Measurements from ENCODE around the gene ADGRV1. TPM values are rescaled to one million over a fixed set of nuclear protein-coding genes. Genes with fewer than 3 reads are reported as not detected.

Gene ADGRV1
- polyA plus RNA-seq, 1 donor from 2014 or later, result 3.7 TPM

DNA sequence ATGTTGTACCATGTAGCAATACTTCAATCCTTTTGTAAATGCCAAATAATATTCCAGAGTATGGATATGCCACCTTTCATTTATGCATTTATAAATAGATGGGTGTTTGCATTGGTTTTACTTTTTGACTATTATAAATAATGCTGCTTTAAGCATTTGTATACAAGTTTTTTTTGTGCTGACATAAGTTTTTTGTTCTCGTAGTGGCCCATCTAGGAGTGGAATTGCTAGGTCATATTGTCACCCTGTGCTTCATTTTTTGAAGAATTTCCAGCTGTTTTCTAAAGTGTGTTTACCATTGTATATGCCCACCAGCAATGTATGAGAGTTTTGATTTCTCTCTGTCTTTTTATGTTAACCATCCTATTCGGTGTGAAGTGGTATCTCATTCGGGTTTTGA is 6.9 kb downstream of the ADGRV1 start:
- TF ChIP-seq RAD21 (conservative IDR thresholded peaks at IDR 0.05) (no peak), MXI1 (conservative IDR thresholded peaks at IDR 0.05; ENCODE audit: poor library complexity, severe bottlenecking) (no peak), EP300 (conservative IDR thresholded peaks at IDR 0.05; ENCODE audit: poor library complexity, severe bottlenecking) (no peak), SMC3 (conservative IDR thresholded peaks at IDR 0.05; ENCODE audit: poor library complexity) (no peak)
- TF ChIP-seq, protein P1, sequence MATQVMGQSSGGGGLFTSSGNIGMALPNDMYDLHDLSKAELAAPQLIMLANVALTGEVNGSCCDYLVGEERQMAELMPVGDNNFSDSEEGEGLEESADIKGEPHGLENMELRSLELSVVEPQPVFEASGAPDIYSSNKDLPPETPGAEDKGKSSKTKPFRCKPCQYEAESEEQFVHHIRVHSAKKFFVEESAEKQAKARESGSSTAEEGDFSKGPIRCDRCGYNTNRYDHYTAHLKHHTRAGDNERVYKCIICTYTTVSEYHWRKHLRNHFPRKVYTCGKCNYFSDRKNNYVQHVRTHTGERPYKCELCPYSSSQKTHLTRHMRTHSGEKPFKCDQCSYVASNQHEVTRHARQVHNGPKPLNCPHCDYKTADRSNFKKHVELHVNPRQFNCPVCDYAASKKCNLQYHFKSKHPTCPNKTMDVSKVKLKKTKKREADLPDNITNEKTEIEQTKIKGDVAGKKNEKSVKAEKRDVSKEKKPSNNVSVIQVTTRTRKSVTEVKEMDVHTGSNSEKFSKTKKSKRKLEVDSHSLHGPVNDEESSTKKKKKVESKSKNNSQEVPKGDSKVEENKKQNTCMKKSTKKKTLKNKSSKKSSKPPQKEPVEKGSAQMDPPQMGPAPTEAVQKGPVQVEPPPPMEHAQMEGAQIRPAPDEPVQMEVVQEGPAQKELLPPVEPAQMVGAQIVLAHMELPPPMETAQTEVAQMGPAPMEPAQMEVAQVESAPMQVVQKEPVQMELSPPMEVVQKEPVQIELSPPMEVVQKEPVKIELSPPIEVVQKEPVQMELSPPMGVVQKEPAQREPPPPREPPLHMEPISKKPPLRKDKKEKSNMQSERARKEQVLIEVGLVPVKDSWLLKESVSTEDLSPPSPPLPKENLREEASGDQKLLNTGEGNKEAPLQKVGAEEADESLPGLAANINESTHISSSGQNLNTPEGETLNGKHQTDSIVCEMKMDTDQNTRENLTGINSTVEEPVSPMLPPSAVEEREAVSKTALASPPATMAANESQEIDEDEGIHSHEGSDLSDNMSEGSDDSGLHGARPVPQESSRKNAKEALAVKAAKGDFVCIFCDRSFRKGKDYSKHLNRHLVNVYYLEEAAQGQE (IDR thresholded peaks at IDR 0.05; ENCODE audit: borderline replicate concordance), result no peak
- no peaks in the 10 kb centered on the region for H3F3A ChIP-seq (ENCODE audit: insufficient read depth, low read length, poor library complexity, severe bottlenecking)
- H3K9me2 ChIP-seq (ENCODE audit: insufficient read depth, low read length), result no peaks in the 10 kb centered on the region
- peaks cover under 1% of the 10 kb centered on the region for H3K27me3 ChIP-seq (ENCODE audit: insufficient read depth, low read depth, low read length)
- no peaks in the 10 kb centered on the region for H3K36me3 ChIP-seq (ENCODE audit: insufficient read depth, low read length)
- H4K20me1 ChIP-seq (ENCODE audit: insufficient read depth), result no peaks in the 10 kb centered on the region
- no peaks in the 10 kb centered on the region for H3K9me3 ChIP-seq (ENCODE audit: low read length)
- no peak overlapping the region for H2AFZ ChIP-seq (ENCODE audit: low read depth, low read length)
- no peak overlapping the region for H3K4me2 ChIP-seq (ENCODE audit: low read length)
- H3K27ac ChIP-seq (ENCODE audit: low read length), result no peak overlapping the region
- peaks cover 23% of the 10 kb centered on the region for H3K79me2 ChIP-seq (replicated peaks; ENCODE audit: insufficient read depth, low read length)
- H3K9ac ChIP-seq (ENCODE audit: low read length), result no peak overlapping the region
- H3K4me3 ChIP-seq (ENCODE audit: low read length), result no peak overlapping the region

DNA sequence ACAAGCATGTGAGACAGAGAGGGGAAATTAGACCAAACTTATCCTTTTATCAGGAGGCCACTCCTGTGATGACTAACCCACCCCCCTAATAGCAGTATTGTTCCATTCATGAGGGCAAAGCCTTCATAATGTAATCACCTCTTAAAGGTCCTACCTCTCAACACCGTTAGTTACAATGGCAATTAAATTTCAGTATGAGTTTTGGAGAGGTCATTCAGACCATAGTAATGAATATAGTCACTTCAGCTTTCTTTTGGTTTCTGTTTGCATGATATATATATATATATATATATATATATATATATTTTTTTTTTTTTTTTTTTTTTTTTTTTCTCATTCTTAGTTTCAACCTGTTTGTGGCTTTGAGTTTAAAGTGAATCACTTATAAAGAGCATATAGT is 10.5 kb downstream of the ADGRV1 start:
- Histone ChIP-seq H3K27ac (ENCODE audit: low read length) (no peak overlapping the region), H4K20me1 (ENCODE audit: insufficient read depth) (no peaks in the 10 kb centered on the region), H3F3A (ENCODE audit: insufficient read depth, low read length, poor library complexity, severe bottlenecking) (no peaks in the 10 kb centered on the region), H3K4me3 (ENCODE audit: low read length) (no peak overlapping the region), H3K79me2 (replicated peaks; ENCODE audit: insufficient read depth, low read length) (peaks cover 8% of the 10 kb centered on the region), H3K9me3 (ENCODE audit: low read length) (no peaks in the 10 kb centered on the region), H3K9ac (ENCODE audit: low read length) (no peak overlapping the region), H2AFZ (ENCODE audit: low read depth, low read length) (no peak overlapping the region), H3K9me2 (ENCODE audit: insufficient read depth, low read length) (no peaks in the 10 kb centered on the region), H3K27me3 (ENCODE audit: insufficient read depth, low read depth, low read length) (no peaks in the 10 kb centered on the region), H3K36me3 (ENCODE audit: insufficient read depth, low read length) (no peaks in the 10 kb centered on the region), H3K4me2 (ENCODE audit: low read length) (no peak overlapping the region)
- no peak for TF ChIP-seq SMC3 (conservative IDR thresholded peaks at IDR 0.05; ENCODE audit: poor library complexity)
- no peak for TF ChIP-seq TAF1 (IDR thresholded peaks at IDR 0.05; ENCODE audit: low read depth)
- no peak for TF ChIP-seq MXI1 (conservative IDR thresholded peaks at IDR 0.05; ENCODE audit: poor library complexity, severe bottlenecking)
- TF ChIP-seq EP300 (conservative IDR thresholded peaks at IDR 0.05; ENCODE audit: poor library complexity, severe bottlenecking), result no peak
- TF ChIP-seq, protein P2, sequence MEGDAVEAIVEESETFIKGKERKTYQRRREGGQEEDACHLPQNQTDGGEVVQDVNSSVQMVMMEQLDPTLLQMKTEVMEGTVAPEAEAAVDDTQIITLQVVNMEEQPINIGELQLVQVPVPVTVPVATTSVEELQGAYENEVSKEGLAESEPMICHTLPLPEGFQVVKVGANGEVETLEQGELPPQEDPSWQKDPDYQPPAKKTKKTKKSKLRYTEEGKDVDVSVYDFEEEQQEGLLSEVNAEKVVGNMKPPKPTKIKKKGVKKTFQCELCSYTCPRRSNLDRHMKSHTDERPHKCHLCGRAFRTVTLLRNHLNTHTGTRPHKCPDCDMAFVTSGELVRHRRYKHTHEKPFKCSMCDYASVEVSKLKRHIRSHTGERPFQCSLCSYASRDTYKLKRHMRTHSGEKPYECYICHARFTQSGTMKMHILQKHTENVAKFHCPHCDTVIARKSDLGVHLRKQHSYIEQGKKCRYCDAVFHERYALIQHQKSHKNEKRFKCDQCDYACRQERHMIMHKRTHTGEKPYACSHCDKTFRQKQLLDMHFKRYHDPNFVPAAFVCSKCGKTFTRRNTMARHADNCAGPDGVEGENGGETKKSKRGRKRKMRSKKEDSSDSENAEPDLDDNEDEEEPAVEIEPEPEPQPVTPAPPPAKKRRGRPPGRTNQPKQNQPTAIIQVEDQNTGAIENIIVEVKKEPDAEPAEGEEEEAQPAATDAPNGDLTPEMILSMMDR (IDR thresholded peaks at IDR 0.05; ENCODE audit: poor library complexity, severe bottlenecking), result no peak

DNA sequence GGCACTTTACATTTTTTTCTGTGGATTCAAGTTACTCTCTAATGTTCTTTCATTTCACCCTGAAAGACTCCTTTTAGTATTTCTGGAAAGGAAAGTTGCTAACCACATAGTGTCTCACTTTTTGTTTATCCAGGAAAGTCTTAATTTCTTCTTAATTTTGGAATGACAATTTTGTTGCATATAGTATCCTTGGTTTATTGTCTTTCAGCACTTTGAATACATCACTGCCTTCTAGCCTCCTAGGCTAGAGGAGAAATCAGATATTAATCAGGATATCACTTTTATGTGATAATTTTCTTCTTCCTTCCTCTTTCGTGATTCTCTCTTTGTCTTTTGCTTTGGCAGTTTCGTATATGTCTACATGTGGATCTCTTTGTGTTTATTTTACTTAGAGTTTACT is 11.4 kb downstream of the ADGRV1 start:
- no peak overlapping the region for H3K9ac ChIP-seq (ENCODE audit: low read length)
- H3K27me3 ChIP-seq (ENCODE audit: insufficient read depth, low read depth, low read length), result no peaks in the 10 kb centered on the region
- no peaks in the 10 kb centered on the region for H3F3A ChIP-seq (ENCODE audit: insufficient read depth, low read length, poor library complexity, severe bottlenecking)
- H3K4me3 ChIP-seq (ENCODE audit: low read length), result no peak overlapping the region
- no peak overlapping the region for H3K27ac ChIP-seq (ENCODE audit: low read length)
- no peak for TF ChIP-seq SMC3 (conservative IDR thresholded peaks at IDR 0.05; ENCODE audit: poor library complexity)
- no peaks in the 10 kb centered on the region for H3K9me3 ChIP-seq (ENCODE audit: low read length)
- H3K9me2 ChIP-seq (ENCODE audit: insufficient read depth, low read length), result no peaks in the 10 kb centered on the region
- peaks cover 8% of the 10 kb centered on the region for H3K79me2 ChIP-seq (replicated peaks; ENCODE audit: insufficient read depth, low read length)
- no peaks in the 10 kb centered on the region for H4K20me1 ChIP-seq (ENCODE audit: insufficient read depth)
- no peak overlapping the region for H3K4me2 ChIP-seq (ENCODE audit: low read length)
- H3K36me3 ChIP-seq (ENCODE audit: insufficient read depth, low read length), result no peaks in the 10 kb centered on the region
- H2AFZ ChIP-seq (ENCODE audit: low read depth, low read length), result no peak overlapping the region

All from neural cell (in vitro differentiated cells).